ENCODE measurements around the gene KIZ.
"Not testable (repeated sequence)": the region's sequence is repeated elsewhere in the genome, so short reads cannot be mapped to it uniquely, and the experiment has no call there.

KIZ gene

DNA sequence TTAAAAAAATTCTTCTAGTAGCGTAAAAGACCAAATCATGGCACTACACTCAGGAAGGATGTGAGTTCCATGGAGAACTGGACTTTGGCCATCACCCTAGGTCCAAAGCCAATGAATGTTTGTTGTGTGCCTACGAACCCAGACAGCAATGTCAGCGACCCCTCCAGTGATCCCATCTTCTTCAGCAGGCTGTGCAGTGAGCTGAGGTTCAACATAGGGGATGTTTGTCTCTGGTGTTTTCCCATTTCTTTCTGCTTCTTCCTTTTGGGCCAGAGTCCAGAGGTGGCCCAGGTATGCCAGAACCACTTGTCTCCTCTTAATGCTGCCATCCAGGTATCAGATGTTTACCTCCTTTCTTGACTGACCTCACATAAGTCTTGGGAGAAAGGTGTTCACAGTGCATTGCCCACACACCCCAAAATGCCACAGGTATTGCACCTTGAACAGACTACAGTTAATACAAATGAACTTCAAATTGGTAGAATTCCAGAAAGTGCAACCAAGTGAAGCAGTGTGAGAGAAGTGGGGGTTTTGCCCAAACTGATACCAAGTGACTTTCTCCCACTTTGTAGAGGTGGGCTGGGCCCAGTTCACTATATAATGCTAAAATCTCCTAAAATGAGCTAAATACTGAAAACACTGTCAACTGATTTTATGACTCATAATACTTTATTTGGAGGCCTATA, 14.1 kb downstream of the KIZ start:
- DNase-seq: no peak

DNA sequence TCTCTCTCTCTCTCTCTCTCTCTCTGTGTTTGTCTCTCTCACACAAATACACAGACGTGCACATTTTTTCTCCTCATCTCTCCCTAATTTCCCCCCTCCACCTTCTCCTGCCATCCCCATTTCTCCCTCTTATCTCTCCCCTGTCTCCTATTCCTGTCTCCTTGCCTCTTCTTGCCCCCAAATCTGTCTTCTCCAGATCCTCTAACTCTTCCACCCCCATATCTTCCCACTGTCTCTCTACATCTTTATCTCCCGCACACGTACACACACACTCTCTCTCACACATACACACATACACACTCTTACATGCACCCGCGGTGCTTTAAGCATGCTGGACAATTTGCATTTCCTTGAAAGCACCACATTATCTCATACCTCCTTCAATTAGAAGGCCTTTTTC, 15.9 kb downstream of the KIZ start:
- no peak for DNase-seq

DNA sequence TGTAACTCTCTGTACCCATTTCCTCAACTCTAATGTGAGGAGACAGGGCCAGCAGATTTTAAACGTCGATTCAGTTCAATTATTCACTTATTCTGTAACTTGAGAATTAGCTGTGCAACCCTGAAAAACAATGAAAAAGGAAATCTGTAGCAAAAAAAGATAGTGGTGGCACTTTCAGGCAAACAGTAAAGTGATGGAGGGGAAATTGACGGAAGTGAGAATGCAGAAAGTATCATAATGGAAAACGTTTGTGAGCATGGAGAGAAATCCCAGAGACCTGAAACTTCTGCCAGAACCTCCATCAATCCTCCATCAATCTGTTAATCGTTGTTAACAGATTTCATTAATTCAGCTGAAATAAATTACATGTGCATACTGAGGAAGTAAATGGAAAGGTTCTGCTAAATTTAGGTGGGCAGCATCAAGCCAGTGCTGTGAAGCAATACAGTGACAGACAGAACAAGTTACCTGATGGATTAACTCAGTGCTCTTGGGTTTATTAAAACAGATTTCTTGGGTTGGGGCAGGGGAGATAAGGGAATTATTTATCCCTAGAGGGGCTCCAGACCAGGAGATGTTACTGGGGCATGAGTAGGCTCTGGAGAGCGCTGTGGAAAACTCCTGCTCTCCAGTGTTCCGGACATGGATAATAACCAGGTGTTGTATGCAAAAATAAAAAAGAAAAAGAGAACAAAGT, 17.5 kb downstream of the KIZ start:
- no peak for DNase-seq

DNA sequence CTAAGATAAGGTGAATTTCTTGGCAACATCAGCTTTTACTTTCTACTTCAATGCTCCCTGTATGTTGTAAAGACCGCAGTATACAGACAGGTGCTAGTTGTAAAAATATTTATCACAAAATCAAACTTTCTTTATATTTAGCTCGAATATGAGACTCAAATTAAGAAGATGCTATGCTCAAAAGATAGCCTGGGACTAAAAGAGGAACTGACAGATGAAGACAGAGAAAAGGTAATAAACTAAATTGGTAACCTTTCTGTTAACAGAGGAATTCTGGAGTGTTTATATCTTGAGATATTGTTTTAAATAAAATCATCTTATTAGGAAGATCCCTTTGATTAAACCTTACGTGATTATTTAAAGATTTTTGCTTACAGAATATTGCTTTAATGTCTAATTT, 19.5 kb downstream of the KIZ start:
- no peak for DNase-seq

DNA sequence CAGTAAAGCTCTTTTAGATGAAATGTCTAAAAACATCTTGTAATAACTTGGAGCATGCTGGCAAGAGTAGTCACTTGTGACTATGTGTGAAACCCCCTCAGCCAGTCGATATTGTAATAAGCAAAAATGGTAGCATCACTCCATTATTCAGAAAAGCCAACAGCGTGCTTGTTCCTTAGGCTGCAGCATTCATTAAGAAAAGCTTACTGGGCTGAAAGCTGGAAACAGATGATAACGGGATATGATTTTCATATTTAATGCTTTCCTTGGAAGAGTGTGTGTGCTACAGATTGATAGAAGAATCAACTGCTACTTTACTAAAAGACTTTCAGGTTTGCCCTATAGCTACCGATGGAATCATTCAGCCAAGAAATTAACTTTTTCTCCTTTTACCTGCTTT, 20.3 kb downstream of the KIZ start:
- DNase-seq: no peak

DNA sequence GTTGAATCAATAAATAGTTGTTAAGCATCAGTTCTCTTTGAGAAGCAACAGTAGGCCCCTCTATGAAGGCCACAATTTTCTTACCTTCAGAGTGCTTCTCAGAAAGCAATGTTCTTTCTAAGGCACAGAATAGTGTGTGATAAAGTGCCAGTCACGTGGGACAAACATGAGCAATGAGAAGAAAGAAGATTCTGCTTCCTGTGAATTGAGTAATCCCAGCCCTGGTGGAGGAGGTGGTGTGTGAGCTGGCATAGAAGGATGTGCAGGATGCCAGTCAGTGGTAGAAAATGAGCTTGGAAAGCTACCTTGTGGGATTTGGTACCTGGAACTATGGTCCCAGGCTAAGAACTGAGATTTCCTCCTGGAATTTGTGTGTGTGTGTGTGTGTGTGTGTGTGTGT, 21.7 kb downstream of the KIZ start:
- DNase-seq: no peak

DNA sequence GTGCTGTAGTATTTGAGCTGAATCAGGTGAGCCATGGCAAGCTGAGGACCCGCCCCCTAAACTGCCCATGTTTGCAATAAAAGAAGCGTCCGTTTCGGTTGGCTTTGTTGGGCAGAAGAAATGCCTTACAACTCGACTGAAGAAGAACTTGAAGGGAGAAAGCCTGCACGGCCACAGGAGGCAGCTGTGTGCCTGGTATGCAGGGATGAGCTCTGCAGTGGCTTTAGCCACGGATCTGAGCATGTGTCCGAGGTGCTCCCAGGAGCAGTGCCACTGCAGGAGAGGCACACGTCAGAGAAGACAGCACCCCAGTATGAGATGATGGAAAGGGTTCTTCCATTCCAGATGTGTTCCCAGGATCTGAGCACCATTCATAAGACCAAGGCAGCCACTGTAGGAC, 23.5 kb downstream of the KIZ start:
- DNase-seq: no peak

DNA sequence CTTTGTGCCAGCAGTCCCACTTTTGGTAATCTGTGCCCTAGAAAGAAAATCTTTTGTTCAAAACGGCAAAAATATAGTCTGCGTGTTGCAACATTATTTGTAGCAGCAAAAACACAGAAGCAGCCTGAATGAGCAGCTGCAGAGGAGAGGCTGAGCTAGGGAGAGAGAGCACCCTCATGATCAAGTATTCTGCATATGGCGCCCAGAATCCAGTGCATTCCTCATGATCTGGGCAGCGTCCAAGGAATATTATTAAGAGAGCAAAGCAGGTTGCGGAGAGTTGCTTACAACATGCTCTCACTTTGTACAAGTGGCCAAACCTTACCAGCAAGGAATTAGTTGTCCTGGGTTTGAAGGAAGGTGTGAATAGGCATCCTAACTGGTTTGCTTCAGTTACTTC, 25.9 kb downstream of the KIZ start:
- no peak for DNase-seq

DNA sequence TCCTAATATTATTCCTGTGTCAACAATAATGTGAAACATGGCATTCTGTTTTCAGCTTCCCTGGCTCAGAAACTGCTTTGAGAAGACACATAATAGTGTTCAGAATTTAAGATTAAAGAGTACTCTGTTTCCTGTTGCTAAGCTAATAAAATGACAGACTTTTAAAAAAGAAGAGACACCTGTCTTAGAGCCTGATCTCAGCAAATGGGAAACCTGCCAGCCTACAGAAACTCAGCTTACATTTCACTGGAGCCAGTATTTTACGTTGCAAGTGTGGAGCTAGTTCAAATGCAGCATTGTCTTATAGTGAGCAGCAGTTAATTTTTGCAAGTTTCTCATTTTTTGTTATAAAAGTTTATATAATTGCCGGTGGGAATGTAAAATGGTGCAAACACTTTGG, 28.8 kb downstream of the KIZ start:
- no peak for DNase-seq

DNA sequence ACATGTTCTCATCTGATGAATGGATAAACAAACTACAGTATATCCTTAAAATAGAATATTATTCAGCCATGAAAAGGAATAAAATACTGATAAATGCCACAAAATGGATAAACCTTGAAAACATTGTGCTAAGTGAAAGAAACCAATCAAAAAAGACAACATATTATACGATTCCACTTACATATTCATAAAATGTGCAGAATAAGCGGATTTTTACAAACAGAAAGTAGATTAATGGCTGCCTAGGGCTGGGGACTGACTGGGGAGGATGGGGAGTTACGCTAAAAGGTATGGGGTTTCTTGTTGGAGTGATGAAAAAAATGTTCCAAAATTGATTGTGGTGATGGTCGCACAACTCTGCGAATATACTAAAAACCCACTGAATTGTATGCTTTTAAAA, 29.4 kb downstream of the KIZ start:
- DNase-seq: no peak

DNA sequence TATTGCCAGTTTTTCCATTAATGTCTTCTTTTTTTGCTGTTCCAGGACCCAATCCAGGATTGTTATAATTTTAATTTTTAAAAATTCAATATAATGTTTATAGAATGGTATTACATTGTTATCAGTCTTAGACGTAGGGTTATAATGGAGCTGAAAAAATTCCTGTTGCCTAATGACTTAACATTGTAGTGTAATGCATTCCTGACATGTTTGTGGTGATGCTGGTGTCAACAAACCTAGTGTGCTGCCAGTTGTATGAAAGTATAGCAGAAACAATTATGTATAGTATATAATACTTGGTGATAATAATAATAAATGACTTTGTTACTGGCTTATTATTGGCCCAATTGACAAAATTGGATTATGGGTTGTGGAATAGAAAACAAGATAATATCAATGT, 30.4 kb downstream of the KIZ start:
- no peak for DNase-seq

DNA sequence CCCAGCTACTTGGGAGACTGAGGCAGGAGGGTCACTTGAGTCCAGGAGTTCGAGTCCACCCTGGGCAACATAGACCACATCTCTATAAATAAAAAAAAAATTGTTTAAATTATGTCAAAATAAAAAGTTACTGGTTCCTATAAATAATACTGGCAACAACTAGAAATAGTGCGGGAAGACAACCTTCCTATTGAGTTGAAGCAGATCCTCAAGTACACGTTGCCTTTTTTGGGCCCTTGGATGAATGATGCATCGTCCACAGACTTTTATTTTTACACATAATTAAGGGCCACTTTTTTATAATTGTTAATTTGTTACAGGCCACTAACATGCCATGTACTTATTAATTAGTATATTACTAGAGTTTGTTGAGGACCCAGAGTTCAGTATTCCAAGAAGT, 31.1 kb downstream of the KIZ start:
- no peak for DNase-seq

DNA sequence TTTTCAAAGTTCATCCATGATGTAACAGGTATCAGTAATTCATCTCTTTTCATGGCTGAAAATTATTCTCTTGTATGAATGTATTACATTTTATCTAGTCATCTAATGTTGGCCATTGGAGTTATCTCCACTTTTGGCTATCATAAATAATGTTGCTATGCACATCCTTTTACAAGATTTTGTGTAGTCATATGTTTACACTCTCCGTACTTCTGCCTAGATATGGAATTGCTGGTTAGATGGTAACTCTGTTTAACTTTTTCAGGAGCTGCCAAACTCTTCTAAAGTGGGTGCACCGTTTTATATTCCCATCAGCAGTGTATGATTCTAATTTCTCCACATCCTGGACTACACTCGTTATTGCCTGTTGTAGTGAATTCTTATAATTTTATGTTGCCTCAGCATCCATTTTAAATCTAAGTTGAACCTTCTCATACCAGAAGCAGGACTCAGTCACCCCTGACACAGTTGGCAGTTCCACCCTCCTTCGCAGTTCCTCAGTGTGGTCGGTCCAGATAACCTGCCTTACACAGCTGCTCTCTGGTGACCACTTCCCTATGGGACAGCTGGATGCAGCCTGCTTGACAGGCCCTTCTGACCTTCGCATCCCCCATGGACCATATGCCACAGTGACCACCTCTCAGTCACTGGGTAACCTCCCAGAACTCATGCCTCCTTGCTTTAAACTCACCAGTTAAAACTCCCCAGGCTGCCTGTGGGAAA, 33.9 kb downstream of the KIZ start:
- DNase-seq: no peak

DNA sequence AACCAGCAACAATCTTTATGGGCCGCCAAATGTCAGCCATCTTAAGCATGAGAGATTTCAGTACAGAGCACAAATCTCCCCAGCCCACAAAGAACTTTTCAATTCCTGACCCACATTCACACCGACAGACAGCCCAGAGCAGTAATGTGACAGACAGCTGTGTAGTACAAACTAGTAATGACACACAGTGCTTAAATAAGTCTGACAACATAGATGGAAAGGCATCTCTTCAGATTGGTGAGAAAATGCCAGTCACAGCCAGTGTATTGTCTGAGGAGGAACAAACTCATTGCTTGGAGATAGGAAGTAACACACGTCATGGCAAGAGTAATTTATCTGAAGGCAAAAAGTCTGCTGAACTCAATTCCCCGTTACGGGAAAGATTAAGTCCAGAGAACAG, 36.0 kb downstream of the KIZ start:
- DNase-seq: no peak

DNA sequence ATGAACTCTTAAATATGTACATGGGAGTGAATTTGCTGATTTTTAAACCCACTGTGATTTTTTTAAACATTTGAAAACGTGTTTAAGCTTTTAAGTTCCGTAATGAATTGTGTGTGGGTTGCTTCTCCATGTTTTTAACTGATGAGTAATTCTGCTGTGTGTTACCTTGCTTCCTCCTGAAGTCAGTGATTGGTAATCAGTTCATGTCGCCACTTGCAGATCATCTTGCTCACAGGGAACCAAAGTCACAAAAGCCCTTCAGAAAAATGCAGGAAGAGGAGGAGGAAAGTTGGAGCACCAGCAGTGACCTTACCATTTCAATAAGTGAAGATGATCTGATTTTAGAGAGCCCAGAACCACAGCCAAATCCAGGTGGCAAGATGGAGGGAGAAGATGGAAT, 36.7 kb downstream of the KIZ start:
- DNase-seq: no peak

DNA sequence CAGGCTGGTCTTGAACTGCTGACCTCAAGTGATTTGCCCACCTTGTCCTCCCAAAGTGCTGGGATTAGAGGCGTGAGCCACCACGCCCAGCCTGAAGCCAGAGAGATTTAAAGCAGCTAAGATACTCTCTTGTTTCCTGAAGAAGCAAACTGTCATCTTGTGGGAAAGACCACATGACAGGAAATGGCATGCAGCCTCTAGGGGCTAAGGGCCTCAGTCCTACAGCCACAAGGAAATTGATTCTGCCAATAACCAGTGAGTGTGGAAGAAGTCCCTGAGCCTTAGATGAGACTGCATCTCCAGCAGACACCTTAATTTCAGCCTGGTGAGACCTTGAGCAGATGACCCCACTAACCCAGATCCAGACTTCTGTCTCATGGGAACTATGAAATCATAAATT, 40.9 kb downstream of the KIZ start:
- DNase-seq: no peak

DNA sequence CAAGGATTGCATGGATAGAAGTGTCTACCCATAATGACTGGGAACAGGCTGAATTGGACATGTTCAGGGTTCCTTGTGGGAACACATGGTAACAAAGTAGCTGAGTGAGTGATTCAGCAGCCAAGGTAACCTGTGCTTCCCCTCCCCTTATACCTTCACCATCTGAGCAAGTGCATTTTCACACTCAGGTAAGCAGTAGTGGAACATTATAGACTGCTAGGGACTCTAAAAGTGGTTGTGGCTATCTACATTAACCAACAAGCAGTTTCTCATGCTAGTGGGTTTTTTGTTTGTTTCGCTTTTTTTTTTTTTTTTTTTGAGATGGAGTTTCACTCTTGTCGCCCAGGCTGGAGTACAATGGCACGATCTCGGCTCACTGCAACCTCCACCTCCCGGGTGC, 41.4 kb downstream of the KIZ start:
- no peak for DNase-seq

DNA sequence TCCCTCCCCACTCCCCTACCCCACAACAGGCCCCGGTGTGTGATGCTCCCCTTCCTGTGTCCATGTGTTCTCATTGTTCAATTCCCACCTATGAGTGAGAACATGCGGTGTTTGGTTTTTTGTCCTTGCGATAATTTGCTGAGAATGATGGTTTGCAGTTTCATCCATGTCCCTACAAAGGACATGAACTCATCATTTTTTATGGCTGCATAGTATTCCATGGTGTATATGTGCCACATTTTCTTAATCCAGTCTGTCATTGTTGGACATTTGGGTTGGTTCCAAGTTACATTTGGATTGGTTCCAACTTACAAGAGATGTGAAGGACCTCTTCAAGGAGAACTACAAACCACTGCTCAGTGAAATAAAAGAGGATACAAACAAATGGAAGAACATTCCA, 42.2 kb downstream of the KIZ start:
- not testable (repeated sequence) for DNase-seq

DNA sequence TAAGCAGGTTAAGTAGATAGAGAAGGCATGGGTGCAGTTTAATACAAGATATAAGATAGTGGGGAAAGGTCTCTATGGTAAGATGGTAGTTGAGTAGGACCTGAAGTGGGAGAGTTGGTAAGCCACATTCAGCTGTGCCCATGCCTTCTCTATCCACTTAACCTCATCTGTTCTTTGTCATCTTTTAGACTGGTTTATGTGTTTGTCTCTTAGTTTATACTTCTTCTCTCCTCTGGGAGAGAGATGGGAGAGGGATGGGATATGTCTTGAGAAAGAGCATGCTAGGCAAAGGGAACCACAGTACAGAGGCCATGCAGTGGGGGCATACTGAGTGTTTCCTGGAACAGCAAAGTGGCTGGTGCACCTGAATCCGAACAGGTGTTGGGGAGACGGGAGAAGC, 46.7 kb downstream of the KIZ start:
- DNase-seq: no peak

DNA sequence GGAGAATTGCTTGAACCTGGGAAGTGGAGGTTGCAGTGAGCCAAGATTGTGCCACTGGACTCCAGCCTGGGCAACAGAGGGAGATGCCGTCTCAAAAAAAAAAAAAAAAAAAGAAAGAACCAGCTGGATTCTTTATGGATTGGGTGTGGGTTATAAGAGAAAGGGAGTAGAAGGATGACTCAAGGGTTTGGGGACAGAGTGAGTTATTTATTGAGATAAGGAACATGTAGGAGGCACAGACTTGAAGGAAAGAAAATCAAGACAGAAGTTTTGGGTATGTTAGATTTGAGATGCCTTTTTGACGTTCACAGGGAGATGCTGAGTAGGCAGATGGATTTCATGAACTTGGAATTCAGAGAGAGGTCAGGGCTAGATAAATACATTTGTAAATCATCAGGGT, 47.6 kb downstream of the KIZ start:
- DNase-seq: no peak

DNA sequence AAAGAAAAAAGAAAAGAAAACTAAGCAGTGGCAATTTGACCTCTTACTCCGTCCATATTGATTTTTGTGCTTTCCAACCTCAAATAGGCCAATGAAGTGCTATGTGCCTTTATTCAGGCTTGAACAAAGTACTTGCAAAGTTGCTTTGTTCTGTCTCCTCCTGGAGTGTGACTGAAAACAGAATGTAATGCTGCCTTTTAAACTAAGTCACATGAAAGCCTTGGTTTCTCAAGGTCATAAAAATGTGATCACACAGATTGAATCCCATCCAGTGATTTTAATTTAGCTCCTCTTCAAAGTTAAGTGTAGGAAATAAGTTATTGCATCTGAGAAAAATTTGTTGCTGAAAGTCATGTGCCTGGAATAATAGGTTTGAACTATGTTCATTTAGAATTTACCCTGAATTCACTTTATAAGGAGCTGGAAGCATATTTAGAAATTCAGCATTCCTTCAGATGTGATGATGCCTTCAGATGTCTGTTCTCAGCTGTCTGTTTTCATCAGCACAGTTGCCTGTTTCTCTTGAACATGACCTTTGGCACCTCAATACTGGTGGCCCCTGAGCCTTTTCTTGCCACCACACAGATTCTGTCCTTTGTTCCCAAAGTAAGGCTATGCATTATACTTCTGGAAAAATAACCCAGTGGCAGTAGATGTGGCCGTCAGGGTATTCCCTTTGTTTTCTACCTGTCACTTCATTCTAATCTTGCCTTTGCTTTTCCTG, 48.8 kb downstream of the KIZ start:
- DNase-seq: no peak

DNA sequence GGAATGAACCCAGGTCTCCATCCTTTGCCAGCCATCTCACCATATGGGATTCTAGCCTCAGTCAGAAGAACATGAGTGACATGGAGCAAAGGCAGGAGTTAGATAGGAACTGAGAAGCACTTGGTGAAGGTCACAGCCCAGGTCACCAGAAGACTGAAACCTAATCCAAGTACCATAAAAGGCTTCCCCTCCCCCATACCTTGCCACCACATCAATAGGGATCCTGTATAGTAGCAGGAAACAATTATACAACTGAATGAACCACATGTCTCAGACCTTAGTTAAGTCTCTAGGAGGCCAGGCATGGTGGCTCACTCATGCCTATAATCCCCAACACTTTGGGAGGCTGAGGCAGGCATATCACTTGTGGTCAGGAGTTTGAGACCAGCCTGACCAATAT, 49.6 kb downstream of the KIZ start:
- no peak for DNase-seq

DNA sequence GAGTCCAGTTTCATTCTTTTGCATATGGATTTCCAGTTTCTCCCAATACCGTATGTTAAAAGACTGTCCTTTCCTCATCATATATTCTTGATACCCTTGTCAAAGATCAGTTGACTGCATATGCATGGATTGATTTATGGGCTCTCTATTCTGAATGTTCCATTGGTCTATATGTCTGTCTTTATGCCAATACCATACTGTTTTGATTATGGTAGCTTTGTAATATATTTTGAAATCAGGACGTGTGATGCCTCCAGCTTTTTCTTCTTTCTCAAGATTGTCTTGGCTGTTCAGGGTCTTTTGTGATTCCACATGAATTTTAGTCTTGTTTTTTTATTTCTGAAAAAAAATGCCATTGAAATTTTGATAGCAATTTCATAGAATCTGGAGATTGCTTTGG, 51.9 kb downstream of the KIZ start:
- DNase-seq: no peak

DNA sequence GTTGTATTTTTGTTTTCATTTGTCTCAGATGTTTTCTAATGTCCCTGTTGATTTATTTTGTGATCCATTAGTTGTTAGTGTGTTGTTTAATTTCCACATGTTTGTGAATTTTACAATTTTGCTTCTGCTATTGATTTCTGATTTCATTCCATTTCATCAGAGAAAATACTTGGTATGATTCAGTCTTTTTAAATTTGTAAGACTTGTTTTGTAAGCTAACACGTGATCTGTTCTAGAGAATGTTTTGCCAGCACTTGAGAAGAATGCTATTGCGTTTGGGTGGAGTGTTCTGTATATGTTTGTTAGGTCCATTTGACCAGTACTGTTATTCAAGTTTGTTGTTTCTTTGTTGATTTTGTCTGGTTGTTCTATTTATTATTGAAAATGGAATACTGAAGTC, 53.9 kb downstream of the KIZ start:
- DNase-seq: no peak
